ENCODE measurements around the gene CHAT.

Gene CHAT

GRCh38 chr10:49690698-49691356, 77.0 kb downstream of the CHAT start:
- DNase-seq, result no peak

- no peak for DNase-seq
Measured at GRCh38 chr10:49691588-49691987, 77.8 kb downstream of the CHAT start.

GRCh38 chr10:49694466-49694865, 80.6 kb downstream of the CHAT start:
- DNase-seq, result no peak

GRCh38 chr10:49696311-49696710, 82.5 kb downstream of the CHAT start:
- DNase-seq, result no peak

- no peak for DNase-seq
Measured at GRCh38 chr10:49698679-49699078, 84.8 kb downstream of the CHAT start.

DNA sequence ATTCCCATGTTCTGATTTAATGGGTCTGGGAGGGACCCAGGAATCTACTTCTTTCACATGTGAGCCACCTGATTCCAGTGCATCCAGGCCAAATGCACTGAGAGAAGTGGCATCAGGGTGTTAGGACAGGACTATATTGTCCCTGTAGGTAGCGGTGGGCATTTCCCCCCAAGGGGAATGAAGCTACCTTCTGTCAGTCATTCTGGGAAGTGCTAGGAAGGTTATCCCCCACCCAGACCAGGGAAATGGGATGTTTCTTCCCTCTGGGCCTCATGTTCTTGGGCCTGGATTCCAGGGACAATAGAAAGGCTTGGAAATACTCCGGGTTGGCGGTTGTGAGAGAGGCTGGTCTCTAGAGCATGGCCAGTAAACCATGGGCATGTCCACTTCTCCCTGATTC, 86.4 kb downstream of the CHAT start:
- no peak for DNase-seq

DNA sequence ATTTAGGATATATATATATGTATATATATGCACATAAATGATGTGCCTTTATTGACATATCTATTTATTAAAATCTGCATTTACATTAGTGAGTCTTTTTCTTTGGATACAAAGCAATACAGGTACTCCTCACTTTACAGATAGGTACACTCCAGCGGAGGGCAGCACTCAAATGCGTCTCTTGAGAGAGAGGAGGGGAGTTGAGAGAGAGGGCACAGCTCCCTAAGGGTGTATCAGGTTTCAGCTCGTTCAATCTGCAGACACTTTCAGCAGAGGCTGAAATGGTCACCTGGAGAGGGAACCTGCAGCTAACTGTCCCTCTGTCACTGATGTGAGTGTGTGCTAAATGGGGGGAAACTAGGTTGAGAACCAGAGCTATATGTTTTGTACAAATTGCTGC, 87.2 kb downstream of the CHAT start:
- no peak for DNase-seq

GRCh38 chr10:49707585-49707984, 93.7 kb downstream of the CHAT start:
- no peak for DNase-seq

DNA sequence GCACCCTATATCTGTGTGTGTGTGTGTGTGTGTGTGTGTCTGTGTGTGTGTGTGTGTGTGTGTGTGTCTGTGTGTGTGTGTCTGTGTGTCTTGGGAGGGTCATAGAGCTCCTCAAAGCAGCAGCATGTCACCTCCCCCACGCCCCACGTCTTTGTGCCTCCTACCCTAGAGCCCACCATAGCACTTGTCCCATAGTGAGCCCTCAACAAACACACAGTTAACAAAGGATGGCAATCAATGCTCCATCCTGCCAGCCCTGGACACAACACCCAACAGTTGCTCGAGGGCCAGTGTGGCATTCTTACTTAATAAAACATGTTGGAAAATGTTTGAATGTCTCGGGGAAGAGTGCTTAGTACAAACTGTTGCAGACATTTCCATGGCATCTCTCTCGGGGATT, 96.1 kb downstream of the CHAT start:
- DNase-seq, result no peak

GRCh38 chr10:49710966-49711365, 97.1 kb downstream of the CHAT start:
- no peak for DNase-seq

DNA sequence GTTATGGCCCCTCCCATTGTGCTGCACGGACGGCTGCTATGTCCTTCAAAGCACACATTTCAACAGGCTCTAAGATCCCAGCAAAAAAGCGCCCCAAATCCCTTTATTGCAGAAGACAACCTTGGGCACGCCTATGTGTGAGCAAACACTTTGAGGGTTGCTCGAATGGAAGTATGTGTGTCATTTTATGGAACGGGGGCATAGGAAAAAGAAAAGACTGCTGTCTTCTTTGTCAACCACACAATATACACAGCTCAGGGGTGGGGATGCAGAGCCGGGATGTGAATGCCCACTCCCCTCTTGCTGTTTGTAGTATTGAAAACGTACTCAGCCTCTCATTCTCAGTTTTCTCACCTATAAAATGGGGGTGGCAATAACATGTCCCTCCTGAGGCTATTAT, 97.6 kb downstream of the CHAT start:
- DNase-seq, result no peak

DNA sequence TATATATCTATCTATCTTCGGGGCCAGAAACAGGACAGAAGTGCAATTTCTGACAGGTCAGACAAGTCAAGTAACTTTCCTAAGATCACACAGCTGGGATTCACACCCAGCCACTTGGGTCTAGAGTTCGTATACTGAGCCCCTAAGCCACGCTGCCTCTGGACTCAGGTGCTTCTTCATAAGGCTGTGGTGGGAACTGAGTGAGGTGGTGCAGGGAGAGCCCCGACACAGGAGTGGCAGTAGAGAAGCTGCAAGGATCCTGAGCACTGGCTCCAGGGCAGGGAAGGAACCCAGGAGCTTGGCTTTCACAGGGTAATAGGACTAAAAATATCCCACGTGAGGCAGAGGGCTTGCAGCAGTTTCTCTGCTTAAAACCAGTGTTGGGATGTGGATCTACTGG, 99.4 kb downstream of the CHAT start:
- DNase-seq, result no peak

Measured in activated T-cell treated with anti-CD3 and anti-CD28 coated beads, Interleukin-2, amount 50 U/mL, for 48 hours (primary cell).